Gastroesophageal sphincter (tissue), 3 donors: Measurements from ENCODE around the gene LARGE1.

Experiments
- POLR2A ChIP-seq, 2 donors: fragments of 450-650 bp; IDR thresholded peaks; one replicate each; pipeline ENCODE4 v1.6.1; 2017; ENCODE audit warnings: antibody characterized with exemption in 2 of 2, mild to moderate bottlenecking in 2 of 2, moderate library complexity in 1 of 2
- TF ChIP-seq, protein P1 (sequence below), 4 experiments: fragments of 200-600 bp in 2 of 4; fragments of 450-650 bp in 2 of 4; sonication (generic) in 1 of 4; IDR thresholded peaks; one replicate each; pipeline ENCODE4 v1.5.1; 2017 to 2019; ENCODE audit warnings: antibody characterized with exemption in 4 of 4, mild to moderate bottlenecking in 2 of 4, moderate library complexity in 2 of 4

DNA sequence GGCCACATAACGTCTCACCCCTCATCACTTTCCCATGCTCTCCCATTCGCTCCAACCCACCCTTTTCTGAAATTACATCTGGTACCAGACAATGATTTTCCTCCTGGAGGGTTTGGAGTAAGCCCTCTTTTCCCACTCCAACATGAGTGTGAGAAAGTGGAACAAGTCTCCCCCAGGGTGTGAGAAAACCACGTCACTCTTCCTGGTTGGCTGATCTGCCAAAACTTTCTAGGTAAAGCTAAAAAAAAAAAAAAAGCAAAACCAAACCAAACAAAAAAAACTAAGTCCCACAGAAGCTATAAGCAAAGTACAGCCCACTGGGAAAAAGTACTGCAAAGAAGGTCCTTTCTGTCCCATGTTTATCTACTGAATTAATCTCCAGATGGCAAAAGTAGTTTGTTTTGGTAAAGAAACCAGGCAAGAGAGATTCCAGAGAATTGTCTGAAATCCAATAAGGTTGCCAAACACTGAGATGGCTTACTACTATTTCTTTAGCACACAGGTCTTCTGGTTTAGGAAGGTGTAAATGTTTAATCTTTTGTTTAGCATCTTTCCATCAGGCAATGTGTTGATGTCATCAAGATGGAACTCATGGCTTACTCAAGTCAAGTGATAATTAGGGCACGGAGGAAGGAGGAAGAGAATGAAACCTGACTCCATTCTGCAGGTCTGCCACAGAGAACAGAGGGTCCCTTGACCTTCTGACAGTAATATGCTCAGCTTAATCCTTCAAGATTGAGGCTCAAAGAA is 395.6 kb downstream of the LARGE1 start:
- TF ChIP-seq POLR2A (IDR thresholded peaks at IDR 0.05) = no peak
- TF ChIP-seq, protein P1, sequence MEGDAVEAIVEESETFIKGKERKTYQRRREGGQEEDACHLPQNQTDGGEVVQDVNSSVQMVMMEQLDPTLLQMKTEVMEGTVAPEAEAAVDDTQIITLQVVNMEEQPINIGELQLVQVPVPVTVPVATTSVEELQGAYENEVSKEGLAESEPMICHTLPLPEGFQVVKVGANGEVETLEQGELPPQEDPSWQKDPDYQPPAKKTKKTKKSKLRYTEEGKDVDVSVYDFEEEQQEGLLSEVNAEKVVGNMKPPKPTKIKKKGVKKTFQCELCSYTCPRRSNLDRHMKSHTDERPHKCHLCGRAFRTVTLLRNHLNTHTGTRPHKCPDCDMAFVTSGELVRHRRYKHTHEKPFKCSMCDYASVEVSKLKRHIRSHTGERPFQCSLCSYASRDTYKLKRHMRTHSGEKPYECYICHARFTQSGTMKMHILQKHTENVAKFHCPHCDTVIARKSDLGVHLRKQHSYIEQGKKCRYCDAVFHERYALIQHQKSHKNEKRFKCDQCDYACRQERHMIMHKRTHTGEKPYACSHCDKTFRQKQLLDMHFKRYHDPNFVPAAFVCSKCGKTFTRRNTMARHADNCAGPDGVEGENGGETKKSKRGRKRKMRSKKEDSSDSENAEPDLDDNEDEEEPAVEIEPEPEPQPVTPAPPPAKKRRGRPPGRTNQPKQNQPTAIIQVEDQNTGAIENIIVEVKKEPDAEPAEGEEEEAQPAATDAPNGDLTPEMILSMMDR (IDR thresholded peaks at IDR 0.05) = no peak
